GM12872 (cell line): ENCODE results near the gene LHX5.
A peak's percentile ranks its signal among the peaks of the same experiment; 100 is the strongest.

Source experiments
- TF ChIP-seq, protein P1 (sequence below): IDR thresholded peaks from 3 replicates; pipeline ENCODE4 v1.5.1; 2011; ENCODE audit warnings: low read depth, mild to moderate bottlenecking, low read length, moderate library complexity; ENCODE audit not compliant: insufficient read depth

LHX5 gene

DNA sequence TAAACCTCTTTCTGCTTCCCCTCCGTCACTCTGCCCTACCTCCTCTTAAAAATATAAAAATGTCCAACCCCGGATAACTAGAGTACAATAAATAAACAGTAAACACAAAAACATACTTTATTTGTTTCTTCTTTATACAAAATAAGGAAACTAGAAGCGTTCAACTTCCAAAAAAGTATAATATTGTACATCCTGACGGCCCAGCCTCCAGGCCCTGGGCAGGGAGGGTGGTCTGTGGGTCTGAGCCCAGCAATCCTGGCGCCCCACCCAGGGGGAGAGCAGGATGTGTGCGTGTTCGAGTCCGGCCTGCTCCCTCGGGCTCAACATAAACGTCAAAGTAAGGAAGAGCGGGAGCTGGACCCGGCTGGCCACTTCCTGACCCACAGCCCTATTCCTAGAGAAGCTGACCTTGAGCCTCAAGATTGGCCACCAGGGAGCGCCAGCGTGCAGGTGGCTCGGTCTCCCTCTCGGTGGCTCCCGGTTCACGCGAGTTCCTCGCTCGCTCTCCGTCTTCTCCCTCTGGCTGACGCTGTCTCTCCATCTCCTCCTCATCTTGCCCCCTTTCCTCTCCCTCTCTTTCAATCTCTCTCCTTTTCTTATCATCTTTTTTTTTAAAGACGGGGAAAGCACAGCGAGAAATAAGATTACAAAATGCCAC, 9.4 kb downstream of the LHX5 start:
- TF ChIP-seq, protein P1, sequence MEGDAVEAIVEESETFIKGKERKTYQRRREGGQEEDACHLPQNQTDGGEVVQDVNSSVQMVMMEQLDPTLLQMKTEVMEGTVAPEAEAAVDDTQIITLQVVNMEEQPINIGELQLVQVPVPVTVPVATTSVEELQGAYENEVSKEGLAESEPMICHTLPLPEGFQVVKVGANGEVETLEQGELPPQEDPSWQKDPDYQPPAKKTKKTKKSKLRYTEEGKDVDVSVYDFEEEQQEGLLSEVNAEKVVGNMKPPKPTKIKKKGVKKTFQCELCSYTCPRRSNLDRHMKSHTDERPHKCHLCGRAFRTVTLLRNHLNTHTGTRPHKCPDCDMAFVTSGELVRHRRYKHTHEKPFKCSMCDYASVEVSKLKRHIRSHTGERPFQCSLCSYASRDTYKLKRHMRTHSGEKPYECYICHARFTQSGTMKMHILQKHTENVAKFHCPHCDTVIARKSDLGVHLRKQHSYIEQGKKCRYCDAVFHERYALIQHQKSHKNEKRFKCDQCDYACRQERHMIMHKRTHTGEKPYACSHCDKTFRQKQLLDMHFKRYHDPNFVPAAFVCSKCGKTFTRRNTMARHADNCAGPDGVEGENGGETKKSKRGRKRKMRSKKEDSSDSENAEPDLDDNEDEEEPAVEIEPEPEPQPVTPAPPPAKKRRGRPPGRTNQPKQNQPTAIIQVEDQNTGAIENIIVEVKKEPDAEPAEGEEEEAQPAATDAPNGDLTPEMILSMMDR = peak; percentile 97

DNA sequence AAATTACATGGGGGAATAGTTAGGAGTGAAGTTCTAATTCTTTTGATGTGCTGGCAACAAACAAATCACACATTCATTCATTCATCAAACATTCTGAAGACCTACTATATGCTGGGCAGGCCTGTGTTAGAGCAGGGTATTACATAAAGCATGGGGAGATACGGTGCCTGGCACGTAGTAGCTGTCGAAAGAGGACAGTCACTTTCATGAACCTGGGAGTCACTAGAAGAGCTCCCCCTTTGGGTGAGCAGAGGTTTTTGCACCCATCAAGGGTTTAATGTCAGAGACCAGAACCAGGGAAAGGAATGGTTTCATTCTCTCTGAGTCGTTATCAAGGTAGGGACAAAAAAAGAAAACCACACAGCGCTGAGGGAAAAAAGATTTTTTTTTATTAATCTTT, 10.0 kb downstream of the LHX5 start:
- TF ChIP-seq, protein P1 = peak; percentile 50; the same call in 2 of the 3 replicates

DNA sequence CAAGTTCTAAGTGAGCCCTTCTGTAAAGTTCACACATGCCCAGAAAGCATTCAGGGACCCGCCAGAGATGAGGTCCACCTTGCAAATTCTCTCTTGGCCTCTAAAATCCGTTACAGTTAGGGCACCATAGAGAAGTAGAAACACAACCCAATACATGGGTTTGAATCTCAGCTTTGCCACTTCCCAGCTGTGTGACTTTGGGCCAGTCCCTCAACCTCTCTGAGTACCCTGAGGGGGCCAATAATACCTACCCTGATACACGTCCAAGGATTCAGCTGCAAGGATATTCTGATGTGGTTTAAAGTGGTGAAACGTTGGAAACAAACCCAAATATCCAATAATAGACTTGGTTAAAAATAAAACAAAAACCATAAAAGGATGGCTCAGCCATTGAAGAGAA, 11.7 kb downstream of the LHX5 start:
- TF ChIP-seq, protein P1 = no peak

DNA sequence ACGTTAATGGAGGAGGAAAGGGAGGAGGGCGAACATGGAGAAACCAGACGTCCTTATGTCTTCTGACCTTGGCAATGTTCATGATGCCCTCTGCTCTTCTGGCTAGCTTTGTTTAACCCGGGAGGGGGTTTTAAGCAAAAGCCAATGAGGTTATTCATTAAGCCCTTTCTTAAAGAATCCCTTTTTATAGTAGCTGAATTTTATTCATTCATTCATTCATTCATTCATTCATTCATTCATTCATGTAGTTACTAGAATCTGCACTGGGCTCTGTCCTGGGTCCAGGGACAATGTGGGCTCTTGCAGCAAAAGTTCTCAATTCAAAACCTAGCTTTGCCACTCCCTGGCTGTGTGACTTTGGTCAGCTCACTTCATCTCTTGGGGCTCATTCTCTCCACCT, 14.0 kb downstream of the LHX5 start:
- TF ChIP-seq, protein P1 = no peak

DNA sequence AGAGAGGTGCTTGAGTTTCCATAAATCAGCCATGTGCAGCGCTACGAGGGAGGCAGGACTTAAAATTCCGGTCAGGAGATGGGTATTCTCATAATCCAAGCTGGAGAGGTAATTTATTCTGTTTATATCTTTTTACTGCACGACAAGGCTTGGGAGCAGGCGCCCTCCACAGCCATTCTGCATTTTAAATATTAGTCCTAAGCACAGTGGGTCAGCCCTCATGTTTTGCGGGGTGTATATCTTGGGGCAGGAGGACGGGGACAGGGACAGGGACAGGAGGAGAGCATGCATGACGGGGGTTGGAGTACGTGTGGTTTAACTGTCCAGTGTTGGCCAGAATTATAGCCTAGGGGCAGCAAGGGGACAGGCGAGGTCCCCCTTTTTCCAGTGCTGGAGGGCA, 14.5 kb downstream of the LHX5 start:
- TF ChIP-seq, protein P1 = no peak

DNA sequence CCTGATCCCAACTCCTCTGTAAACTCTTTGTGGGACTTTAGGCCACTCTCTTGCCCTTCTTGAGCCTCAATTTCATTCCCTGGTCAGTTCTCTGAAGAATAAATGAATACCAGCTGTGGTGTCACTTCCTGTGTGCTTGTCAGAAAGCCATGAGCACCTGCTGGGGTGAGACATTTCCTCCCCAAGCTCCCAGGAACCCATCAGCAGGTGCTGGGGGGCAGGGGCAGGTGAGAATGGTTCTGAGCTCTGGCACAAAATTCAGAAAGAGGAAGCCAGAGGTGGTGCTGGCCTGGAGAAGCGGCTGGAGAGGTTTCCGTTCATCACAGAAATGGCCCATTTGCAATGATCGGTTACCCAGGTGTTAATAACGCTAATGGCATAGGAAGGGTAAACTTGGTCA, 14.9 kb downstream of the LHX5 start:
- TF ChIP-seq, protein P1 = no peak

DNA sequence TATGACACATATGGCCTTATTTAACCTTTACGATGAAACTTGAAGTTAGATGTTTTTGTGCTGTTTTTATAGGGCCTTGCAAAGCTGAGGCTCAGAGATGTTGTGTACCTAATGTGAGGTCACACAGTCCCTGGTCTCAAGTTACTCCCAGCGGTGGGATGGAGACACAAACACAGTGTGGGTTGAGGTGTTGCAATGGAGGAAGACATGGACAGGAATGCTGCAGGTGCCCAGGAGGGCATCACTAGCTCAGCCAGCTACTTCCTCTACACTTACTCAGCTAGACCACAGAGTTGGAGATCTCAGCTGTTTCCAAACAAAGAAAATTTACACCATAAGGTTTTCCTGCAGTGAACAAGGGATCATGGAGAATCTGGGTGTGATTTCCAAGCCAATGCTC, 15.5 kb downstream of the LHX5 start:
- TF ChIP-seq, protein P1 = no peak
